Measurements from ENCODE around the gene EXO1.
"Not testable (repeated sequence)": the region's sequence is repeated elsewhere in the genome, so short reads cannot be mapped to it uniquely, and the experiment has no call there.

Gene EXO1

DNA sequence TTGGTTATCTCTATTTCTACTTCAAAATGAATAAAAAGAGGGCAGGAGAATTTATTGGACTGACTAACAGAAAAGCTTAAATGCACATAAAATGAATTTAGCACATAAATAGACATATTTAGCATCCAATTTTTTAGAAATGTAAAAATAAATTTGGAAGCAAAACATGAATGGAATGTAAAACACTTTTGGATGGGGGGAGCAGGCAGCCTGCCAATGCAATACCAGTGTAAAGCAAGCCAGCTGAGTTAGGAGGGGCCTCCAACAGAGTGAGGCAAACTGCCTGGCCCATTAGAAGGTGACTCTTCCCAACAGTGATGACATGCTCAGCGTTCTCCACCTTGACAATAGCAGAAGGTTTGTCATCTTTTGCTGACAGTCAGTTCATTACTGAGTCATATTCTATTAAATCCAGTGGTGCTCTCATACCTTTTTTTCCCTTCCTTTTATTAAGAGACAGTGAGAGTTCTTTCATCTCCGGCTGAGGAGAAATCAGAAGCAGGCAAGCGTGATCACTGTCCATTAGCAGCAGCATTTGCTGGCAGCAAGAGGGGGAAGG is 19.5 kb upstream of the EXO1 start:
- DNase-seq = no peak
- in situ Hi-C loops (cut with MboI; ENCODE audit: low pct_unique_long_range_greater_than_20kb, low sequenced_read_pairs) = loop anchor here (25.0 kb wide), 1 partner anchor 291 kb away; the partner anchor contains the start of gene KMO

DNA sequence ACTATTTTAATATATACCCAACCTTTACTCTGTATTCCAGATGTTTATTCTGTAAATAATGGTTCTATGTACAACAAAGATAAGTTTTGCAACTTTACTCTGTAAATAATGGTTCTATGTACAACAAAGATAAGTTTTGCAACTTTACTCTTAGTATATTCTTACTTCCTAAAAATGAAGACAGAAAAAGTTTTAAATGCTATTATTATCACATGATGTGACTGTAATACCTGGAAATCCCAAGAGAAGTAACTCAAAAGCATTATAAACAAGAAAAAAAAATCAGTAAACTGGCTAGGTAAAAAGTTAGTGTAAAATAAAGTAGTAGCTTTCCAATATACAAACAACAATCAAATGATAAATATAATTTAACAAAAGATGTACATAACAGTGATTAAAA is 18.5 kb upstream of the EXO1 start:
- DNase-seq = no peak
- in situ Hi-C loops (cut with MboI; ENCODE audit: low pct_unique_long_range_greater_than_20kb, low sequenced_read_pairs) = loop anchor here (25.0 kb wide), 1 partner anchor 292 kb away; the partner anchor contains the start of gene KMO

DNA sequence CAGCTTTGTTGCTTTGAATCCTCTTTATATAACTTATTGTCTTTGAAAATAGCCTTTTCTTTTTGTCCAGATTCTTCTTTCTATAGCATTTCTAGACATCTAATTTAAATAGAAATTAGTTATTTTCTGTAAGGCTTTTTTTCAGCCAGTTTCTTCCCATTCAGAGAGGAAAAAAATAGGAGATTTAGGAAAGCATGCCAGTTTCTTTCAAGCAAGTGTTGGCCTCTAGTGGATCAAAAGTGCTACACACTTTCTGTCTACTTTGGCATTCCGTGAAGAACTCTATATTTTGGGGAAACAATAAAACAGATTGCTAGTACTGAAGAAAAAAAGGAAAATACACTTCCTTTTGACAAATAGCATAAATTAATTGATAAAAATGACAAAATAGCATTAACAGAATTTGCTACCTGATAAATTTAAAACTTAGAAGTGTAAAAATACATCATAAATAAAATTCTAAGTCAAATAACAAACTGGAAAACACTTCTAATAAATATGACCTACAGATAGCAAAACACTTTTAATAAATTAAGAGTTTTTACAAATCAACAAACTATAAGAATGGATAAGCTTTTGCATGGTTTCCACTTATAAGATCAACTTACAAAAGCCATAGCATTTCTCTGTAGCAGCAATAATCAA is 13.1 kb upstream of the EXO1 start:
- peak; percentile 36 for DNase-seq
- in situ Hi-C loops (cut with MboI; ENCODE audit: low pct_unique_long_range_greater_than_20kb, low sequenced_read_pairs) = loop anchor here (25.0 kb wide), 1 partner anchor 298 kb away; the partner anchor contains the start of gene KMO

DNA sequence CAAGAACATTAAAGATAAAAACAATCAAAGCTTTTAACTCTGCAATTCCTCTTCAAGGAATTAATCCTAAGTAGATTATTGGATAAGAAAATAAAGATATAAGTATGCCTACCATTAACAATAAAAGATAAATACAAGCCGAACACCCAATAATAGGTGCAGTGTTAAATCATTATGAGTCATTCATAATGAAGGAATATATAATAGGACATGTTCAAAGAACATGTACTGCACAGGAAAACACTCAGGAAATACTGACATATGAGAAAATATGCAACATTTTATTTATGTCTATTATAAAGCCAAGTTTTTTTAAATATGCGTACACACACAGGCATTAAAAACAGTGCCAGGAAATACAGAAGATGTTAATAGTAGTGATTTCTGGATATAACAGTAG is 11.1 kb upstream of the EXO1 start:
- no peak for DNase-seq
- in situ Hi-C loops (cut with MboI; ENCODE audit: low pct_unique_long_range_greater_than_20kb, low sequenced_read_pairs) = loop anchor here (25.0 kb wide), 1 partner anchor 300 kb away; the partner anchor contains the start of gene KMO

DNA sequence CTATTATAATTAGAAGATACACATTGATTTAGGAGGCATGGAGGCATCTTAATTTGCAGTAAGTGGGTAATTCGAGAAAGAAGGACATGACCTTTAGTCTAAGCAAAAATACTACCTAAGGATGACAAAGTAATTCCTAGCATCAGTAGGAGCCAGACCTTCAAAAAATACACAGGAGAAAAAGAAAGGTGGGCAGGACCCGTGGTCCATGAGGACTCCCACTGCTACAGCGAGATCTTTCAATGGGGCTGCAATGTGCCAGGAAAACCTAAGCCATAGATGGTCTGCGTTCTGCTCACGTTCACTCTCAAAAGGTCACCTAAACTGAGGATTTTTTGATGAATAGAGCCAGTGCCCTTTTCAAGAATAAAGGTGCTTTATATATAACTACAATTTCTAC is 10.6 kb upstream of the EXO1 start:
- in situ Hi-C loops (cut with MboI; ENCODE audit: low pct_unique_long_range_greater_than_20kb, low sequenced_read_pairs) = loop anchor here (25.0 kb wide), 1 partner anchor 300 kb away; the partner anchor contains the start of gene KMO

DNA sequence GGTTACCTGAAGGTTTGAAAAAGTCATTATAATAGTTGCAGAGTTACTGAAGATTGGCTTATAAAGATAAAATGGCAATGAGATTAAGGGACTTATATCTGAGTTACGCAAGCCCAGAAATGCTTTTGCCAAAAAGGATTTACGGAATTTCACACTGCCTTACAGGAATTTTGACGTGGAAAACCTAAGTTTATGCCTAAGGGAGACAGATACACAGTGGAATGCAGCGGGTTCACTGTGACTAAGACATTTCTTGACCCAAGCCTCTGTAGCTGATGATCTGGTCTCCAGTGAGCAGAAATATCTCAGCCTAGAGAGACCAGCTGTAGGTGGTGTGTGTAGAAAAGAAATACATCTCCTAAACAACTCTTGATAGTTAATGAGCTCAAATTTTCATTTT is 10.1 kb upstream of the EXO1 start:
- DNase-seq = no peak

More for the DNA sequence above, 10.6 kb upstream of the EXO1 start:
- no peak for DNase-seq

DNA sequence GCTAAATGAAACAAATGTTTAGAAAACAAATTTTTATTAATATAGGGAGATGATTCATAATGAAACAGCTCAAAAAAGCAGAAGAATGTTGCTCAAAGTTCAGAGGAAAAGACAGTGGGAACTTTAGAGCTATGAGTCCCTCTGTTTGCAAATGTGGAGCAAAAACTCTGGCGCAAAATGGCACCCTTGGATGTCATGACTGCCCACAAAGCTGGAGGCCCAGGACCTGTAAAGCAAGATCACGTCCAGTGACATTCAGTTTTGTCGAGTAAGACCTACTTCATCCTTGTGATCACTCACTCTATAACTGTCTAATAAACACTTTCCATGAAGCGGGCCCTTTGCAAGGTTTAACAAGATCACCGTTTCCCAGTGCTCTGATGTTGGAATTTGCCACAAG is 9.1 kb upstream of the EXO1 start:
- in situ Hi-C loops (cut with MboI; ENCODE audit: low pct_unique_long_range_greater_than_20kb, low sequenced_read_pairs) = loop anchor here (25.0 kb wide), 1 partner anchor 302 kb away; the partner anchor contains the start of gene KMO
- no peak for DNase-seq

More for the DNA sequence above, 10.1 kb upstream of the EXO1 start:
- in situ Hi-C loops (cut with MboI; ENCODE audit: low pct_unique_long_range_greater_than_20kb, low sequenced_read_pairs) = loop anchor here (25.0 kb wide), 1 partner anchor 301 kb away; the partner anchor contains the start of gene KMO

DNA sequence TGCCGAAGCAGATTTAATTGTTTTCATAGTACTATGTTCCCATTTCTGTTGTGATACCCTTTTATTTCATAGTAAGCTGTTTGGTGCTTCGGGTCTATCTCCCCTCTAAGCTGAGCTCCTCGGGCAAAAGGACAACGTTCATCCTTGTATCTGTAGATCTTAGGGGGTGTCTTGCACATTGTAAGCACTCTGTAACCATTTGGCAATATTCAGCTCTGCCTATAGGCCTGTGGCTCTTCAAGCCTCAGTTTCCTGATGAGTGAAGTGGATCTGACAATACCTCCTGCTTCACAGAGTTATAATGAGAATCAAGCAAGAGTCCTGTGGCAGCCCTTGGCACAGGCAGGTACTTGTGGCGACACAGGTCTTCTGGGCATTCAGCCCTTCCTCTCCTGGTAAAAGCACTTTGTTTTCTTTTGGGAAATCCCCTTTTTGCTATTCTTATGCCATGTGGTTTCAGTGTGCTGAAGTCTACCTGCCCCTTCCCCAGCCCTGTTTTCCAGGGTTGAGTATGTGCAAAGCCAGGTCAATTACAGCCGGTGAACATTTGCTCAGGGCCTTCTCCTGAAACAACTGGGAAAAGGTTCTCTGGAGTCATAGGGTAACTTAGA is 8.5 kb upstream of the EXO1 start:
- in situ Hi-C loops (cut with MboI; ENCODE audit: low pct_unique_long_range_greater_than_20kb, low sequenced_read_pairs) = loop anchor here (25.0 kb wide), 1 partner anchor 302 kb away; the partner anchor contains the start of gene KMO
- DNase-seq = no peak

DNA sequence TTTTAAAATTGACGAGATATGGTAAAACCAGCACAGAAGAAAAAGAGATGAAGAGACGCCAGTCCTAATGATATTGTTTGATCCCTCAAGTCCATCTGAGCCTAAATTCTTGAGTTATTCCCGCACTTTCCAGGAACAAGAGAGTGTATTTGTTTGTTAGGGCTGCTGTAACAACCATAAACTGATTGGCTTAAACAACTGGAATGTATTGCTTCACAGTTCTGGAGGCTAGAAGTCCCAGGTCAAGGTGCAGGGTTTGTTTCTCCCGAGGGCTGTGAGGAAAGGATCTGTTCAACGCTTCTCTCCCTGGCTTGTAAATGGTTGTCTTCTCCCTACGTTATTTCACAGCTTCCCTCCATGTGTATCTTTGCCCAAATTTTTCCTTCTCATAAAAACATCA is 7.8 kb upstream of the EXO1 start:
- in situ Hi-C loops (cut with MboI; ENCODE audit: low pct_unique_long_range_greater_than_20kb, low sequenced_read_pairs) = loop anchor here (25.0 kb wide), 1 partner anchor 303 kb away; the partner anchor contains the start of gene KMO
- DNase-seq = no peak

DNA sequence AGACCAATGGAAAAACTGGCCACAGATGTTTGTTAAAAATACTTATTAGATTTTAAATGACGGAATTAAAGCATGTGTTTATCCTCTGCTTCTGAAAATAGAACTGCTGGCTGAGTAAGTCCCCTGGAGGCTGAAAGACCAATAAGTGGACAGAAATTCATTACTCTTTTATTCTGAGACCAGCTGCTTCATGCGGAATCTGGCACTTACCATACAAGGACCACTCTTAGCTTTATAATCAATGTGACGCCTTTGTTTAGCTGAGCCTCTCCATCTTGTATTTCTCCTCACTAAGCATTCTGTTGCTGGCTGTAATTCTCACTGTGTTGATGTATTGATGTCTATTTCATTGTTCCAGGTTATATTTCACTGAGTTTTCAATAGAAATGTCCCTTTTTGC is 6.3 kb upstream of the EXO1 start:
- in situ Hi-C loops (cut with MboI; ENCODE audit: low pct_unique_long_range_greater_than_20kb, low sequenced_read_pairs) = loop anchor here (25.0 kb wide), 1 partner anchor 304 kb away; the partner anchor contains the start of gene KMO
- DNase-seq = no peak

DNA sequence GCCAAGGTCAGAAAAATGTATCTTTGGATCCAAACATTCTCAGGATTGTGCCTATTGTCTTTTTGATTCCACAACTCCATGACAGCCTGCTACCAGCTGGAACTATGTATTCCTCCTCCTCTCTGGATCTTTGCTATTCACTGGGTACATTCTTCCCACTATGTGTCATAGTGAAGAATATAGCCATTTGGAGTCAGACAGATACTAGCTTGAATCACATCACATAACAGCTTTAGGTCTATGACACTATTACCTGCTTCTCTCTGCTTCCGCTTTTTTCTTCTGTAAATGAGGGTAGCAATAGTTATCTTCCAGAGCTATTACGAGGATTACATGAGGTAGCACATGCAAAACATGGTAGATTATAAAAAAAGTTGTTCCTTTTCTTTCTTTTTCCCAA is 5.4 kb upstream of the EXO1 start:
- DNase-seq = no peak
- in situ Hi-C loops (cut with MboI; ENCODE audit: low pct_unique_long_range_greater_than_20kb, low sequenced_read_pairs) = loop anchor here (25.0 kb wide), 1 partner anchor 305 kb away; the partner anchor contains the start of gene KMO

DNA sequence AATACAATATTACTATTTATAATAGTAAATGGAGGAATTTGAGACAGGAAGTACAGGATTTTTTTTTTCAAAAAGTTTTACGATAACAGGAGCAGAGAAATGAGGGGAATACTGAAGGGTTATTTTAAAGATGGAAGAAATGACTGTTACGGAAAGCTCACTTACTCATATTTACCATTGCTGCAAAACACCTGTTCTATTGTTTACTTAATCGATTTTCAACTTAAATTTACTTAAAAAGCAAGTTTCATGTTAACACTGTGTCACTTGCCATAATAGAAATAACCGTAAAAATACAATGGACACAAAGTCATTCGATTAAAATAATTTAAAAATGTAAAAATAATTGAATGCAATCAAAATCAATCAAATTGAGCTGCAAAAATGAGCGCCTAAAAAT is 3.4 kb upstream of the EXO1 start:
- no peak for DNase-seq
- in situ Hi-C loops (cut with MboI; ENCODE audit: low pct_unique_long_range_greater_than_20kb, low sequenced_read_pairs) = loop anchor here (25.0 kb wide), 1 partner anchor 307 kb away; the partner anchor contains the start of gene KMO

DNA sequence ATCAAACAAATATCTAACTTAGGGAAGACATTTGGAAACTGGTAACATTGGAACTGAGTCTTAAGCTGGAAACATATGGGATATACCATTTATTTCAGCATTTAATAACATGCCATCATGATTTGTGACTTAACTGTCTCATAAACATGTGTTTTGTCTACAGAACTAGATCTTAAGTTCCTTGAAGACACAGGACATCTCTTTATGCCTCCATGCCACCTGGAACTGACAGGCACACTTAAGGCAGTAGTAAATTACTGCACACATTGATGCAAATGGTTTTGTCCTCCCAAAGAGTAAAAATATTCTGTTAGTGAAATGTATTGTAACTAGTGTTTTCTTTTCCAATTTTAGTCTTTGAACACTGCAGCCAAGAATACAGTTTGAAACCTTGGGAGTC is 1.6 kb upstream of the EXO1 start:
- no peak for DNase-seq
- in situ Hi-C loops (cut with MboI; ENCODE audit: low pct_unique_long_range_greater_than_20kb, low sequenced_read_pairs) = loop anchor here (25.0 kb wide), 1 partner anchor 309 kb away; the partner anchor contains the start of gene KMO

DNA sequence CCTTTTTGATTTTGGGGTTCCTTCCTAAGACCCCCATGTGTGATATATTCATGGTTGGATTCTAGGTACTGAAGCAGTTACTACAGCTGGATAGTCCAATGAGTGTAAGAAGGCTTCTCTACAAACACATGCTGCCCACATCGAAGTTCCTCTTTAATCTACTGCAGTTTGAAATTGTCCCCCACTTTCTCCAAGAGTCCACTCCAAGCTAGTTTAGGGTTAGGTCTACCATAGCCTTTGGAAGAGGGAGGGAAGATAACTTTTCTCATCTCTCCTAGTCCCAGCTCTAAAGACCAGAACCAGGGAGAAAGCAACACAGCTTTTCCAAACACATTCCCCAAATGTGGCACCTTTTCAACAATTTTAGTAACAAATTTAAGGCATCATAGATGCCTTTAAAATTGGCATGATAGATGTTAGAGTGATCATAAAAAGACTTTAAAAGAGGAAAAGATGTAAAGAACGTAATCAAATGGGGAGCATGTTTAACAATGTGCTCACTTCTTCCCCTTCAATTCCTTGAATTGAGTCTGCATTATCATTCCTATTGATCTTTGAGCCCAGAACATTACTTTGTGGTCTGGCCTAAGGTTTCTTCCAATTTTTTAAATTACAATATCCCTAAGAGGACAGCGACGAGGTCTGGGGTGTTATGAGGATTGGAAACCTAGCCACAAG is 1.0 kb upstream of the EXO1 start:
- in situ Hi-C loops (cut with MboI; ENCODE audit: low pct_unique_long_range_greater_than_20kb, low sequenced_read_pairs) = loop anchor here (25.0 kb wide), 1 partner anchor 310 kb away; the partner anchor contains the start of gene KMO
- DNase-seq = peak; percentile 23

DNA sequence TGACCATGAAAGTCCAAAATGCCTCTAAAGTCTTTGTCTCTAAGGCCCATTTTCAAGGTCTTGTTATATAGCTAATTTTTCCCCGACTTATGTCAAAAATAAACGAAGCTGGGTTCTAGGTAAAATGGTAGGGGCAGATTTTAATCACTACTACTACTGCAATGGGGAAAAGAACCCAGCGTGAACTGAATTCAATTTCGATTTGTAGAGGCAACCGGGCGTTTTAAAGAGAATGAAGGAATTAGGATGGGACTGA is 536 bp upstream of the EXO1 start:
- in situ Hi-C loops (cut with MboI; ENCODE audit: low pct_unique_long_range_greater_than_20kb, low sequenced_read_pairs) = loop anchor here (25.0 kb wide), 1 partner anchor 310 kb away; the partner anchor contains the start of gene KMO

DNA sequence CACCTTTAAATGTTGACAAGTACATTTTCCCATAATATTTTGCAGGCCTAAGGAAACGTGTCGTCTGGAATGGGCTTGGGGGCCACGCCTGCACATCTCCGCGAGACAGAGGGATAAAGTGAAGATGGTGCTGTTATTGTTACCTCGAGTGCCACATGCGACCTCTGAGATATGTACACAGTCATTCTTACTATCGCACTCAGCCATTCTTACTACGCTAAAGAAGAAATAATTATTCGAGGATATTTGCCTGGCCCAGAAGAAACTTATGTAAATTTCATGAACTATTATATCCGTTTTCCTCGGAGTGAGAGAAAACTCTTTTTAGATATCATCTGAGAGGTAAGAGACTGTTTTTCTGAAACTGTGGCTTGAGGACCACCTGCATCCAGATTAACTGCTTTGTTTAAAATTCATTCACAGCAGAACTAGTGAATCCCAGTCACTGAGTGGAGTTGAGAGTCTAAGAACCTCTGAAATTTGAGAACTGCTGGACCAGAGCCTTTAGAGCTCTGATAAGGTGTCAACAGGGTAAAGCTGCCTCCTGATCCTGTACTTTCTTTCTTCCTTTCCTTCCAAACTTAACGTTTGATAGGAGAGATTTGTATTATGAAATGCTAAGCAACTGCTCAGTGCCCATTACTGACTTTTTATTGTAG is 811 bp downstream of the EXO1 start:
- in situ Hi-C loops (cut with MboI; ENCODE audit: low pct_unique_long_range_greater_than_20kb, low sequenced_read_pairs) = loop anchor here (25.0 kb wide), 1 partner anchor 312 kb away; the partner anchor contains the start of gene KMO

More for the DNA sequence above, 536 bp upstream of the EXO1 start:
- DNase-seq = no peak

DNA sequence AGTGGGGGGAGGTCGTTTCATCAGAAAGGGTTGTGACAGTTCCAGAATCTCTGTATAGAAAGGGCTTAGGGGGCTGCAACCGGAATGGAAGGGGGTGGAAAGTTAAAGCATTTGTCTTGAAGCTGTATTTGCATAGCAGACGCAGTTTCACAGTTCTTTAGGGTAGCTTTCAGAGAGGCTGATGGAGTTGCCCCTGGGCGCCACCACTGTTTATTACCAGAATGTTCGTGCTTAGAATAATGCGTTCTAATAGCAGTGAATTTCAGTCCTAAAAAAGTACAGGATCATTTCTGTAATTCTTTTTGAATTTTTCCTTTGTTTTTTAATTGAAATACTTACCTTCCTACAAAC is 1.3 kb downstream of the EXO1 start:
- in situ Hi-C loops (cut with MboI; ENCODE audit: low pct_unique_long_range_greater_than_20kb, low sequenced_read_pairs) = loop anchor here (25.0 kb wide), 1 partner anchor 312 kb away; the partner anchor contains the start of gene KMO
- DNase-seq = no peak

More for the DNA sequence above, 811 bp downstream of the EXO1 start:
- peak; percentile 8 for DNase-seq

DNA sequence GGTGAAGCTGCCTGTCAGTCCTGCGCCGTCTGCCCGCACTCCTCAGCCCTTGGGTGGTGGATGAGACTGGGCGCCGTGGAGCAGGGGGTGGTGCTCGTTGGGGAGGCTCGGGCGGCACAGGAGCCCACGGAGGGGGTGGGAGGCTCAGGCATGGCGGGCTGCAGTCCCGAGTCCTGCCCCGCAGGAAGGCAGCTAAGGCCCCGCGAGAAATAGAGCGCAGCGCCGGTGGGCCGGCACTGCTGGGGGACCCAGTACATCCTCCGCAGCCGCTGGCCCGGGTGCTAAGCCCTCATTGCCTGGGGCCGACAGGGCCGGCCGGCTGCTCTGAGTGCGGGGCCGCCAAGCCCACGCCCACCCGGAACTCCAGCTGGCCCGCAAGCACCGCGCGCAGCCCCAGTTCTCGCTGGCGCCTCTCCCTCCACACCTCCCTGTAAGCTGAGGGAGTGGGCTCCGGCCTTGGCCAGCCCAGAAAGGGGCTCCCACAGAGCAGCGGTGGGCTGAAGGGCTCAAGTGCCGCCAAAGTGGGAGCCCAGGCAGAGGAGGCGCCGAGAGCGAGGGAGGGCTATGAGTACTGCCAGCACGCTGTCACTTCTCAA is 7.6 kb downstream of the EXO1 start:
- DNase-seq; in situ Hi-C loops (cut with MboI; ENCODE audit: low pct_unique_long_range_greater_than_20kb, low sequenced_read_pairs): not testable (repeated sequence)

All from KBM-7 (cell line).